T-helper 17 cell (primary cell): ENCODE measurements around the gene MICOS13. TPM values are rescaled to one million over a fixed set of nuclear protein-coding genes. Genes with fewer than 3 reads are reported as not detected.

Experiments
- ATAC-seq: fragments of 150-1000 bp; cut with Tn5 transposase; 2 replicates; pipeline ENCODE4 v1.10.0; 2021; ENCODE audit warnings: mild to moderate bottlenecking, moderate library complexity
- DNase-seq, 3 donors: peaks; one replicate each; pipeline versions ENCODE4 v3.0.0 to v3.0.0-alpha.2; 2020 to 2021
- H3K9me3 ChIP-seq: one replicate; pipeline ENCODE4 v1.7.0; 2013; ENCODE audit warnings: low read length, mild to moderate bottlenecking; ENCODE audit not compliant: control insufficient read depth, poor library complexity, severe bottlenecking
- H3K27ac Mint-ChIP-seq: one replicate; pipeline ENCODE4 v1.8.0; 2022; ENCODE audit warnings: mild to moderate bottlenecking, moderate library complexity, mixed read lengths
- H3K27me3 Mint-ChIP-seq: one replicate; pipeline ENCODE4 v1.8.0; 2022; ENCODE audit warnings: mixed read lengths
- H3K36me3 Mint-ChIP-seq: one replicate; pipeline ENCODE4 v1.8.0; 2022; ENCODE audit warnings: low read depth, mixed read lengths
- H3K4me1 Mint-ChIP-seq: one replicate; pipeline ENCODE4 v1.8.0; 2022; ENCODE audit warnings: mild to moderate bottlenecking, mixed read lengths
- H3K4me3 Mint-ChIP-seq: one replicate; pipeline ENCODE4 v1.8.0; 2022; ENCODE audit warnings: mild to moderate bottlenecking, moderate library complexity, mixed read lengths
- total RNA-seq, 4 donors: library from RNA in 2 of 4; stranded (reverse) in 2 of 4; gene quantifications; one replicate each; pipeline ENCODE4 v1.2.3 and lab custom pipeline; 2022 to 2026

MICOS13 gene
- total RNA-seq, 2 donors from 2014 or later, result 26.9 to 27.9 TPM

DNA sequence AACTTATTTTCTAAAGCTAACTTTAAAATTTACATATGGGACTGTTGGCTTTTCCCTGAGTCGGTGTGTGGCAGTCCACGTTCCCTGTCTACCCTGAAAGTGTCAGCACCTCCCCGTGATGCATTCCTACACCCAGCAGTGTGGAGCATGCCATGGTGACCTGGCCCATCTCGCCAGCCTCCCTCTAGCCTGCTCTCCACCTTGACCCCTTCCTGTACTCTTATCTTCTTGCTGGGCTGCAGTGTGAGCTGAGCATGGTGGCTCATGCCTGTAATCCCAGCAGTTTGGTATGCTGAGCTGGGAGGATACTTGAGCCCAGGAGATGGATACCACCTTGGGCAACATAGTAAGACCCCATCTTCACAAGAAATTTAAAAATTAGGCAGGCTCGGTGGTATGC, 25.4 kb downstream of the MICOS13 start:
- no peaks in the 10 kb centered on the region for H3K9me3 ChIP-seq
- Mint-ChIP-seq H3K27me3 (no peaks in the 10 kb centered on the region), H3K4me1 (no peaks in the 10 kb centered on the region), H3K36me3 (peaks cover 8% of the 10 kb centered on the region), H3K4me3 (no peak overlapping the region), H3K27ac (peak overlapping the region; percentile 34)
- ATAC-seq, result no peak
- no peak for DNase-seq

DNA sequence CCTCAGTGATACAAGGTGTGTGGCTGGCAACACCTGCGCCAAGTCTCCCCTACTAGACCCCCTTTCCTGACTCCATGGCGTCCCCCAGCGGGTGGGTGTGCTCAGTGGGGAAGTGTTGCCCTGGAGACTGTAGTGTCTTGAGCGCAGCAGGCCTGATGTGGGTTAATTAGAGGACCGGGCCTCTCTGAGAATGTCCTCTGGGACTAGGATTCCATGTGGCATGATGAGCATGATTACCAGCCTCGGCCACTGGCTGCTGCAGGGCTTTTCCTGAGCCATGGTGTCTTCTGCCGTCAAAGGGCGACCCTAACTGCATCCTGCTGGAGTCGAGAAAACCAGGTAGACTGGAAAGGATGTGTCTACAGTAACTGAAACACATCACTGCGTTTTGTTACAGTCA, 28.1 kb downstream of the MICOS13 start:
- Mint-ChIP-seq H3K27ac (no peak overlapping the region), H3K36me3 (peaks cover 6% of the 10 kb centered on the region)
- ATAC-seq, result no peak

DNA sequence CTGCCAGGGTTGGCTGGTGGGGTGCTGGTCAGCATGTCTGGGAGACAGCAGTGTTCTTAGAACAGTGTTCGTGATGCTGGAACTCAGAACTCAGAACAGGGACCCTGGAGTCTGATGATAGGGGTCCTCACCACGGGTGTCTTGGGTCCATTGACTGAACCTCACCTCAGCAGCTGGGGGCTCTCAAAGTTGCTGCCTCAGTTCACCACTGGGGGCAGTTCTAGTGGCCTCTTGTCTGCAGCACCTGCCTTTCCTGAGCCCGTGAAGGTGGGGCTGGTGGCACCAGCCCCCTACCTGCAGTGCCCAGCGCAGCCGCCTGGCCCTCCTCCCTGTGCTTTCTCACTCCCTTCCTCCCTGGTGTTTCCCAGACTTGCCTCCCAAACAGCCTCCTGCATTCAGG, 29.0 kb downstream of the MICOS13 start:
- DNase-seq (no peak), ATAC-seq (no peak)
- Mint-ChIP-seq H3K4me1 (peaks cover 12% of the 10 kb centered on the region), H3K36me3 (peaks cover 11% of the 10 kb centered on the region), H3K4me3 (no peak overlapping the region), H3K27ac (peak overlapping the region; percentile 41), H3K27me3 (no peaks in the 10 kb centered on the region)
- no peaks in the 10 kb centered on the region for H3K9me3 ChIP-seq

More for the DNA sequence above, 28.1 kb downstream of the MICOS13 start:
- Mint-ChIP-seq H3K4me3 (peak overlapping the region; percentile 12), H3K27me3 (no peaks in the 10 kb centered on the region), H3K4me1 (peaks cover 4% of the 10 kb centered on the region)
- DNase-seq, result no peak
- no peaks in the 10 kb centered on the region for H3K9me3 ChIP-seq

DNA sequence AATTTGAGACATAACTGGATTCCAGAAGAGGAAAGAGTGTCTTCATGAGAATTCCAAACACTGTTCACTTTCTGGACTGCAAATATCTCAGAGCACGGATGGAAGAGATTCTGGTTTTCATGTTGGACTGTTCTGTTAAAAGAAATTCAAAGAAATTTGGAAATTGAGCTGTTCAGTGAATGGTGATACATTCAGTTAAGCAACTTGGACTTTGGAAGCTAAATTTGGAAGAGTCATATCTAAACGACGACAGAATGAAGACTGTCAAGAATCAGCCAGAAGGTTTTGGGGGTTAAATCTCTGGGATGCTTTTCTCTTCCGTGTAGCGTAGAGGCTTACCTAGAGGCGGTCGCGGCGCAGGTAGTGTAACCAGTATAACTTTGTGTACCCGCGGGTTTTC, 31.9 kb downstream of the MICOS13 start:
- peaks cover 5% of the 10 kb centered on the region for H3K36me3 Mint-ChIP-seq
- ATAC-seq, result no peak
- H3K4me1 Mint-ChIP-seq, result peaks cover 22% of the 10 kb centered on the region
- no peaks in the 10 kb centered on the region for H3K9me3 ChIP-seq
- no peak overlapping the region for H3K4me3 Mint-ChIP-seq
- no peak for DNase-seq
- H3K27ac Mint-ChIP-seq, result peak overlapping the region; percentile 79
- no peaks in the 10 kb centered on the region for H3K27me3 Mint-ChIP-seq

DNA sequence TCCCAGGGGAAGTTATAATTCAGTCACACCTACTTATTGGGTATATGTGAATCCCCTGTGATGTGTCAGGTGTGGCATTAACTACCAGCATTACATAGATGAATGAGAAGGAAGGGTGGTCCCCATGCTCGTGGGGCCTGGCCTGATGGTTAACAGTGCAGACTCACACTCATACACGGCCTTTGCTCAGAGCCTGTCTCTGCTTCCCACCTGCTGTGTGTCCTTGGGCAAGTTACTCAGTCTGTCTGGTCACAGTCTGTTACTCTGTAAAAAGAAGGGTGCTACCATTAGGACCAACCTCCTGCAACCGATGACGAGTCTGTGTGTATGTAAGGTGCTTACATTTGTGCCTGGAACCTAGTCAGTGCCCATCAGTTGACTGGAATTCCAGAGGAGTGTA, 33.6 kb downstream of the MICOS13 start:
- peaks cover 6% of the 10 kb centered on the region for H3K36me3 Mint-ChIP-seq
- H3K9me3 ChIP-seq, result no peaks in the 10 kb centered on the region
- no peak overlapping the region for H3K4me3 Mint-ChIP-seq
- no peak overlapping the region for H3K27ac Mint-ChIP-seq
- peaks cover 23% of the 10 kb centered on the region for H3K4me1 Mint-ChIP-seq
- no peak for DNase-seq
- H3K27me3 Mint-ChIP-seq, result no peaks in the 10 kb centered on the region
- no peak for ATAC-seq

DNA sequence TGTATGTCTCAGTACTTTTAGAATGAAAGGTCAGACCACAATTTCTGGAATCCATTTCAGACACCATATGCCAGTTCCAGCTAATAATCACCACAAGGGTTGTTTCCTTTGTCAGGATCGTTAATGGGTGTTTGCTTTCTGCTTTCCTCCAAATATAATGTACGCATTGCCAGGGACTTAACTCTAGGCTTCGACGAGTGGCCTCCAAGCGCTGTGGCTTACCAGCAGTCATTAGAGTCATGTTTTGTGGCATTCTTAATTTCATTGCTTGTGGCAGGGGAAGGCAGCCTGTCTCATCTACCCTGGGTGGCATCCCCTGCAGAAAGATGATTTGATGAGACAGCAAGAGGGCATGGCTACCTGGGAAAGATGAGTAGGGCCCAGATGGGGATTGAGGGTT, 34.9 kb downstream of the MICOS13 start:
- peaks cover 10% of the 10 kb centered on the region for H3K36me3 Mint-ChIP-seq
- peaks cover 29% of the 10 kb centered on the region for H3K4me1 Mint-ChIP-seq
- no peak overlapping the region for H3K4me3 Mint-ChIP-seq
- no peaks in the 10 kb centered on the region for H3K27me3 Mint-ChIP-seq
- DNase-seq (no peak), ATAC-seq (no peak)
- peak overlapping the region; percentile 27 for H3K27ac Mint-ChIP-seq
- H3K9me3 ChIP-seq, result no peaks in the 10 kb centered on the region

DNA sequence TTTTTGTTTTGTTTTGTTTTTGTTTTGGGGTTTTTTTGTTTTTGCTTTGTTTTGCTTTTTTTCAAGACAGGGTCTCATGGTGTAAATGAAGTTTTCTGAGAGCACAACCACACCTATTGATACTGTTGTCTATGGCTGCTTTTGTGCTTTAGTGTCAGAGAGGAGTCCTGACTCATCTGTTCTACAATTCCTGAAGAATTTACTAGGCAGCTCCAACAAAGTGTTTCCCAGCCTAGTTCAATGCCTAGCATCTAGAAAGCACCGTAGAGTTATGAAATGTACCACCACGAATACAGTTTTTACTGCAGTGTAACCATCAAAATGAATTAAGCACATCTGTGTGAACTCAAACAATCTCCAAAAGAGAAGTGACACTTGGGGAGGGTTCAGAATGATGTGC, 36.3 kb downstream of the MICOS13 start:
- H3K4me3 Mint-ChIP-seq, result no peak overlapping the region
- no peak overlapping the region for H3K27ac Mint-ChIP-seq
- H3K9me3 ChIP-seq, result no peaks in the 10 kb centered on the region
- H3K27me3 Mint-ChIP-seq, result no peaks in the 10 kb centered on the region
- DNase-seq (no peak), ATAC-seq (no peak)
- peaks cover 30% of the 10 kb centered on the region for H3K4me1 Mint-ChIP-seq
- H3K36me3 Mint-ChIP-seq, result peaks cover 10% of the 10 kb centered on the region

DNA sequence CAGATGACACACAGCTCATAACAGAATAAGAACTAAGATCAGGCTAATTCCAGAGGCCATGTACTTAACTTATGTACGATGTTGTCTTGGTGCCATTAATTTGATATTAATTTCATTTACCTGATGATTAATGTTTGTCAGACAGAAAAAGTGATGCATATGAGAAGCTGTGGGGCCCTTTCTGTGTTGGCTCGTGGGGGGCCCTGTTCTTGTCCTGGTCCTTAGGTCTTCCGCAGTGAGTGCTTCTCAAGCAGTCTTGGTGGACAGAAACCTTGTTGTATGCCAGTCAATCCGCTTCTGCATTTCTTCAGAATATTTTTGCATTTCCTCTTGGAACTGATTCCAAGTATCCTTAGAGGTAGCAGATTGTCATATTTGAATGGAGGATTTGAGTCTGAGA, 37.3 kb downstream of the MICOS13 start:
- peaks cover 10% of the 10 kb centered on the region for H3K36me3 Mint-ChIP-seq
- H3K27me3 Mint-ChIP-seq, result no peaks in the 10 kb centered on the region
- peak overlapping the region; percentile 32 for H3K27ac Mint-ChIP-seq
- no peak for ATAC-seq
- no peak overlapping the region for H3K4me3 Mint-ChIP-seq
- no peak for DNase-seq
- no peaks in the 10 kb centered on the region for H3K9me3 ChIP-seq
- H3K4me1 Mint-ChIP-seq, result peaks cover 27% of the 10 kb centered on the region

DNA sequence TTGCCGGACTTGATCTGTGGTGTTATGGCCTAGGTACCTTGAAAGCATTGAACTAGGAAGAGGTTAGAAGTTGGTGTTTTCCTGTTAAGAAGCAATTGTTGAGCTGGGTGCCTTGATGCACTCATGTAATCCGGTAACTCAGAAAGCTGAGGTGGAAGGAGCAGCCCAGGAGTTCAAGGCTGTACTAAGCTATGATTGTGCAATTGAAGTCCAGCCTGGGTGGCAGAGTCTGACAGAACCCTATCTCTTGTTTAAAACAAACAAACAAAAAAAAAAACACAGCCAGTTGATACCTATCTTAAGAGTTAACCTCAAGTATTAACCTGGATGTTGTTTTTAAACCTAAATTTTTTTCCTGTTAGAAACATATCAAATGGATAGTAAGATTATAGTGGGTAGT, 38.1 kb downstream of the MICOS13 start:
- no peak overlapping the region for H3K4me3 Mint-ChIP-seq
- ATAC-seq, result no peak
- H3K36me3 Mint-ChIP-seq, result peaks cover 10% of the 10 kb centered on the region
- no peak overlapping the region for H3K27ac Mint-ChIP-seq
- H3K27me3 Mint-ChIP-seq, result no peaks in the 10 kb centered on the region
- H3K4me1 Mint-ChIP-seq, result peaks cover 27% of the 10 kb centered on the region
- no peak for DNase-seq
- no peaks in the 10 kb centered on the region for H3K9me3 ChIP-seq

DNA sequence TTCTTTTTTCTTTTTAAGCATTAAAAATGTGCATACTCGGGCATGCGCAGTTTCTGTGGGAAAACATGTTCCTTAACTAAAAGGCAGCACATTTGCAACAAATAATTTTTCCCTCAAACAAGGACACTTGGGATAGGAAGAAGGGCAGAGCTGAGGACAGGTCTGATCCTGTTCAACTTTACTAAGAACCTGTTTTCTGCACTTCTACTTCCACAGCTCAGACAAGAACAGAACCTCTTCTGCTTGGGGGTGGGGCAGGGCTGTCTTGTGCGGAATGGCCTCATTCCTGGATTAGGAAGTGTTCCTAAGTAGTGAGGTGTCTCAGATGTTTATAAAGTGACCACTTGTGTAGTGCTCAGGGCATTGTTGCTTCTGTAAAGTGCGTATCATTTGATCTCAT, 39.1 kb downstream of the MICOS13 start:
- DNase-seq (no peak), ATAC-seq (no peak)
- peaks cover 19% of the 10 kb centered on the region for H3K4me1 Mint-ChIP-seq
- no peaks in the 10 kb centered on the region for H3K9me3 ChIP-seq
- H3K27ac Mint-ChIP-seq, result no peak overlapping the region
- no peak overlapping the region for H3K4me3 Mint-ChIP-seq
- peaks cover 5% of the 10 kb centered on the region for H3K36me3 Mint-ChIP-seq
- H3K27me3 Mint-ChIP-seq, result no peaks in the 10 kb centered on the region

DNA sequence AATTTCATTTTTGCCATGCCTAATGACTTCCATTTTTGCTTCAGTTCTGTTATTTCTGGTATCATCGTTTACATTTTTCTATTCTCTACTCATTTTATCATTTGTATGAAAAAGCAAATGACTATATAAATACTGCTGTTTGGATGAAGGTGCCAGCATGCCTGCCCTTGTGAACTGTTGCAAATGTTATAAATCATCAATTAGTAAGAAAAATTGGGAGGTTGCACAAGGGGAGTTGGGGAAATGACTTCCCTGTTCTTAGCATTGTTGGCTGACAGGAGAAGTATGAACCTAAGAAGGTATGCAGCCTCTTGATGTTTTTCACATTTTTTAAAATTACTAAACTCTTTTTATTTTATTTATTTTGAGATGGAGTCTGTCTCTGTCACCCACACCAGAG, 42.3 kb downstream of the MICOS13 start:
- Mint-ChIP-seq H3K27ac (no peak overlapping the region), H3K36me3 (peaks cover 8% of the 10 kb centered on the region), H3K27me3 (no peaks in the 10 kb centered on the region), H3K4me1 (peaks cover 18% of the 10 kb centered on the region), H3K4me3 (no peak overlapping the region)
- DNase-seq, result no peak
- no peaks in the 10 kb centered on the region for H3K9me3 ChIP-seq
- ATAC-seq, result no peak

DNA sequence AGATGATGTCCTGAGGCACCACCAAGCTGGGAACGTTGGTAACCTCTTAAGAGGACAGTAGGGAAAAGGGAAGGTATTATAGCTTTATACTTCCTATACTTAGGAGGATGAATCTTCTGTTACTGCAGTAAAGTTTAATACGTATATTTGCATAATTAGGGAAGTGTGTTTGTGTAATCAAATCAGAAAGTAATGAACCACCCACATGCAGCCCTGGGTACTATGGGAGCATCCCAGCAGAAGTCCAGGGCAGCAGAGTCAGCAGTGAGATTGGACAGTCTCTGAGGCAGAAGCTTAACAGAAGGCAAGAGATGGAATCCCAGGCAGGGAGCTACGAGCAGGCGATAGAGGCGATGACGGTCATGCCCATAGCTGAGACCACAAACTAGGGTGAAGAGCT, 44.9 kb downstream of the MICOS13 start:
- no peaks in the 10 kb centered on the region for H3K9me3 ChIP-seq
- DNase-seq, result no peak
- Mint-ChIP-seq H3K36me3 (peaks cover 3% of the 10 kb centered on the region), H3K4me1 (peaks cover 25% of the 10 kb centered on the region), H3K27ac (peak overlapping the region; percentile 68), H3K4me3 (no peak overlapping the region), H3K27me3 (no peaks in the 10 kb centered on the region)
- ATAC-seq, result no peak

DNA sequence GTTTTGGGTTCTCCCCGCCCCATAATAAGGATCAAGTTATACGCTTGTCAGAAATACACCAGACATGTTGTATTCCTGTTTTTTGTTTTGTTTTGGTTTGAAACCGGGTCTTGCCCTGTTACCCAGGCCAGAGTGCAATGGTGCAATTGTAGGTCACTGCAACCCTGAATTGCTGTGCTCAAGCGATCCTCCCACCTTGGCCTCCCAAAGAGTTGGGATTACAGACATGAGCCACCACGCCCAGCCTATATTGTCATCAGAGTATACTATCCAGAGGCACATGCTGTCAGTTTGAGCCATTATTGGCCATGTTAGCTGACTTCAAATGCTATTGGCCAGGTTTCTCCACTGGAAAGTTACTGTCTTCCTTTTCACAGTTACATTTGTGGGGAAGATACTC, 47.7 kb downstream of the MICOS13 start:
- Mint-ChIP-seq H3K4me1 (peaks cover 32% of the 10 kb centered on the region), H3K4me3 (no peak overlapping the region), H3K27me3 (no peaks in the 10 kb centered on the region), H3K36me3 (peaks cover 3% of the 10 kb centered on the region), H3K27ac (peak overlapping the region; percentile 61)
- H3K9me3 ChIP-seq, result no peaks in the 10 kb centered on the region
- DNase-seq (no peak), ATAC-seq (no peak)

DNA sequence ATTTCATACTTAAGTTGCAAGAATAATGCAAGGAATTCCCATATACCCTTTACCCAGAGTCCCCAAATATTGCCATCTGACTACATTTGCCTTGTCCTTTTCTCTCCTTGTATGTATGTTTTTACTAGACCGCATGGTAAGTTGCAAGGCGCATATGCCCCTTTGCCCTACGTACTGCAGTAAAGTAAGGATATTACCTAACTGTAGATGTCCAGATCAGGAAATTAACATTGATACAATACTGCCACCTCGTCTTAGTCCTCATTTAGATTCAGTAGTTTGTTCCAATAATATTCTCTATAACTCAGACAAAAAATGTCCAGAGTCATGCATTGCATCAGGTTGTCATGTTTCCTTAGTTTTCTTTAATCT, 48.1 kb downstream of the MICOS13 start:
- Mint-ChIP-seq H3K4me3 (peak overlapping the region; percentile 45), H3K27ac (peak overlapping the region; percentile 61), H3K36me3 (peaks cover 3% of the 10 kb centered on the region), H3K27me3 (no peaks in the 10 kb centered on the region), H3K4me1 (peaks cover 36% of the 10 kb centered on the region)
- no peaks in the 10 kb centered on the region for H3K9me3 ChIP-seq
- no peak for DNase-seq
- no peak for ATAC-seq
